HepG2 (cell line): ENCODE measurements around the gene ARHGAP45. TPM values are rescaled to one million over a fixed set of nuclear protein-coding genes. Genes with fewer than 3 reads are reported as not detected.

ENCODE experiments used
- ATAC-seq: fragments of 200-7000 bp; cut with Tn5 transposase; 3 replicates; pipeline ENCODE4 v1.9.1; 2020; ENCODE audit warnings: mild to moderate bottlenecking, moderate library complexity
- BruUV-seq: library from RNA; stranded (reverse); fragments of 400-500 nt; replicated peaks from 2 replicates; lab custom pipeline; 2021; lab: Mats Ljungman, UMichigan
- CTCF ChIA-PET: fragments of 300-600 bp; formaldehyde crosslinking; extraction: SDS; loops from one replicate; lab custom pipeline; 2021; ENCODE audit warnings: low total read pairs, inconsistent platforms, low intra/inter-chr PET ratio; lab: Yijun Ruan, JAX
- POLR2A ChIA-PET: fragments of 350-600 bp; sonication (Branson Sonifier 250); formaldehyde crosslinking; loops from one replicate; lab custom pipeline; 2020; ENCODE audit warnings: antibody characterized with exemption, inconsistent platforms; lab: Yijun Ruan, JAX
- DNase-seq: peaks from one replicate; pipeline ENCODE4 v3.0.0-alpha.2; 2015; ENCODE audit warnings: low spot score
- FAIRE-seq: peaks from 3 replicates; lab custom pipeline; 2011; peaks lifted over from hg19 to GRCh38; lab: Jason Lieb, UNC
- H2AFZ ChIP-seq: one replicate; pipeline ENCODE4 v1.6.1; 2011; ENCODE audit warnings: low read length, inconsistent platforms
- H3K27ac ChIP-seq: fragments of 300-600 bp; 3 replicates; pipeline ENCODE4 v1.8.0; 2011; ENCODE audit warnings: mixed run types, mild to moderate bottlenecking, mixed read lengths, low read length, inconsistent platforms; ENCODE audit not compliant: insufficient read depth; ENCODE audit errors: extremely low read length
- H3K27me3 ChIP-seq, 2 experiments: fragments of 200-600 bp in 1 of 2; 2 replicates in 1 of 2; 3 replicates in 1 of 2; pipeline versions ENCODE4 v1.6.0 to v1.8.0; 2011; ENCODE audit warnings: low read length in 2 of 2, mild to moderate bottlenecking in 2 of 2, moderate library complexity in 2 of 2, inconsistent platforms in 1 of 2; ENCODE audit not compliant: insufficient read depth in 2 of 2, control insufficient read depth in 1 of 2
- H3K36me3 ChIP-seq, 2 experiments: fragments of 200-600 bp in 1 of 2; replicated peaks in 1 of 2; 2 replicates in 1 of 2; 3 replicates in 1 of 2; pipeline versions ENCODE4 v1.5.1 to v1.8.0; 2011; ENCODE audit warnings: low read length in 2 of 2, inconsistent platforms in 1 of 2; ENCODE audit not compliant: insufficient read depth in 2 of 2, control insufficient read depth in 1 of 2
- H3K4me1 ChIP-seq: 2 replicates; pipeline ENCODE4 v1.5.1; 2012; ENCODE audit warnings: low read length, inconsistent platforms; ENCODE audit not compliant: insufficient read depth
- H3K4me2 ChIP-seq: 2 replicates; pipeline ENCODE4 v1.6.0; 2011; ENCODE audit warnings: low read depth, low read length, inconsistent platforms
- H3K4me3 ChIP-seq, 3 experiments: fragments of 200-600 bp in 1 of 3; sonication (generic), shearing (Covaris generic) in 1 of 3; replicated peaks in 1 of 3; 2 replicates each; pipeline ENCODE4 v1.5.1; 2011 to 2016; ENCODE audit warnings: low read length in 3 of 3, inconsistent platforms in 2 of 3, low read depth in 2 of 3, mild to moderate bottlenecking in 2 of 3, control low read depth in 1 of 3, mixed read lengths in 1 of 3; ENCODE audit not compliant: insufficient read depth in 1 of 3
- H3K79me2 ChIP-seq: one replicate; pipeline ENCODE4 v1.6.1; 2011; ENCODE audit warnings: low read length, inconsistent platforms; ENCODE audit not compliant: insufficient read depth
- H3K9ac ChIP-seq: 2 replicates; pipeline ENCODE4 v1.6.0; 2011; ENCODE audit warnings: mild to moderate bottlenecking, low read depth, low read length, inconsistent platforms; ENCODE audit not compliant: insufficient read depth
- H3K9me3 ChIP-seq: 2 replicates; pipeline ENCODE4 v1.5.1; 2012; ENCODE audit warnings: mild to moderate bottlenecking, low read length
- H4K20me1 ChIP-seq: 2 replicates; pipeline ENCODE4 v1.6.0; 2011; ENCODE audit warnings: inconsistent platforms, mild to moderate bottlenecking, low read length, moderate library complexity; ENCODE audit not compliant: insufficient read depth
- CENPX ChIP-seq: sonication (generic); formaldehyde crosslinking; IDR thresholded peaks from 2 replicates; pipeline ENCODE4 v1.9.0; 2021; ENCODE audit warnings: mild to moderate bottlenecking, missing genetic modification reagents, moderate library complexity
- FOXP1 ChIP-seq, 2 experiments: fragments of 450-650 bp in 1 of 2; IDR thresholded peaks; 2 replicates each; pipeline ENCODE4 v1.6.1; 2017 to 2018; ENCODE audit warnings: antibody characterized with exemption in 1 of 2
- GFI1 ChIP-seq: sonication (generic); formaldehyde crosslinking; IDR thresholded peaks from 2 replicates; pipeline ENCODE4 v1.5.0; 2020; ENCODE audit warnings: missing genetic modification reagents, mild to moderate bottlenecking, borderline replicate concordance
- MTF2 ChIP-seq: sonication (generic); formaldehyde crosslinking; IDR thresholded peaks from 2 replicates; pipeline ENCODE4 v1.5.0; 2020; ENCODE audit warnings: missing genetic modification reagents, borderline replicate concordance
- ZNF563 ChIP-seq: sonication (generic); formaldehyde crosslinking; IDR thresholded peaks from 2 replicates; pipeline ENCODE4 v1.8.0; 2022; ENCODE audit warnings: mild to moderate bottlenecking, moderate library complexity, missing genetic modification reagents
- ZNF788 ChIP-seq: sonication (generic); formaldehyde crosslinking; IDR thresholded peaks from 2 replicates; pipeline ENCODE4 v1.5.0; 2020; ENCODE audit warnings: mild to moderate bottlenecking, missing genetic modification reagents, borderline replicate concordance
- WGBS: methylation state at CpG from one replicate; pipeline ENCODE4 v1.1.6; 2017; ENCODE audit warnings: low lambda C conversion rate; 5-methylcytosine and 5-hydroxymethylcytosine counted together
- in situ Hi-C: cut with HindIII; loops from 2 replicates; pipeline ENCODE4 v1.10.0; 2017; ENCODE audit warnings: low pct_unique_long_range_greater_than_20kb; ENCODE audit not compliant: extremely low pct_ligation_motif_present
- intact Hi-C: fragments of 100-400 bp; cut with micrococcal nuclease; formaldehyde crosslinking; loops from one replicate; pipeline ENCODE4 v1.10.0; 2022; ENCODE audit not compliant: unreplicated experiment
- polyA plus RNA-seq, 8 experiments: library from polyadenylated mRNA; depleted of rRNA in 3 of 8; stranded (reverse) in 7 of 8; unstranded in 1 of 8; fragments of >200 nt; fragmentation: Illumina TruSeq in 4 of 8; extraction: Trizol in 4 of 8; gene quantifications; 2 replicates each; pipeline versions ENCODE4 v1.2.1 to v1.2.3, GENCODE V29; 2011 to 2016; ENCODE audit warnings: low read depth in 4 of 8, missing spikeins in 1 of 8, mixed read lengths in 1 of 8; ENCODE audit not compliant: insufficient read depth in 1 of 8
- total RNA-seq, 5 experiments: library from RNA; depleted of rRNA; stranded (reverse); fragments of >200 nt; fragmentation: Illumina TruSeq; extraction: Trizol; gene quantifications; 2 replicates each; pipeline ENCODE4 v1.2.3, GENCODE V29; 2016; ENCODE audit warnings: low read depth in 1 of 5
- TF ChIP-seq, protein P1 (sequence below): sonication (generic); formaldehyde crosslinking; IDR thresholded peaks from 2 replicates; pipeline ENCODE4 v1.5.0; 2020; ENCODE audit warnings: mild to moderate bottlenecking, missing genetic modification reagents, borderline replicate concordance
- TF ChIP-seq, protein P2 (sequence below): sonication (generic); formaldehyde crosslinking; IDR thresholded peaks from 2 replicates; pipeline ENCODE4 v1.4.0; 2020; ENCODE audit warnings: mild to moderate bottlenecking, missing genetic modification reagents
- TF ChIP-seq, protein P3 (sequence below): sonication (generic); formaldehyde crosslinking; IDR thresholded peaks from 2 replicates; pipeline ENCODE4 v1.5.0; 2020; ENCODE audit warnings: missing genetic modification reagents

ARHGAP45 gene
- total and polyA plus RNA-seq, 2 of the 13 experiments (the other 11 are each of a cell fraction or from before 2014, with no cell fraction given): 0.84 to 32.0 TPM

DNA sequence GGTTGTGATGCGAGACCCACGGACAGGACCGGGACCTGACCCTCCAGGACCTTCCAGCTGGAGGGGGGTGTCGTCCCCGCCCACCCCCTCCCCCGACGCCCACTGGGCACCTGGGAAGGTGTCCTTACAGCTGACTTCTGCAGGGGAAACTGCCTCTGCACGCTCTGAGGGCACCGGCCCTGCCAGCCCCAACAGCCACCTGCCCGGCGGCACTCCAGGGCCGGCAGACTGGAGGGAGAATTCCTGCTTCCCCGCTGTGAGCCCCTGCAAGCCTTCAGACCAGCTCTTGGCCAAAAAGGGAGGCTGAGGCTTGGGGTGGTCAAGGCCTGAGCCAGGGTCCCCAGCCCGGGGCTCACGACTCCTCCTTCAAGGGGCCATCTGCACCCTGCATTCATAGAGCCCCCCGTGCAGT lies 39.3 kb upstream of the ARHGAP45 start:
- Histone ChIP-seq H3K27me3 (no peaks in the 10 kb centered on the region; a peak in 1 of 5 replicates), H4K20me1 (0 out of 2 replicates have a peak, but pooled peaks cover 2% of the 10 kb centered on the region), H3K9me3 (no peaks in the 10 kb centered on the region), H3K4me2 (peak overlapping the region; percentile 97), H3K4me1 (peaks cover 13% of the 10 kb centered on the region; the same call in 1 of the 2 replicates), H3K79me2 (peaks cover 27% of the 10 kb centered on the region), H3K36me3 (peaks cover 12 to 17% of the 10 kb centered on the region in 2 experiments), H3K9ac (peak overlapping the region; percentile 89), H2AFZ (no peak overlapping the region), H3K4me3 (peak overlapping the region; percentile 66 to 93 (median 82)), H3K27ac (peak overlapping the region; percentile 80)
- no peak for FAIRE-seq
- DNase-seq: no peak
- no TSS peak for BruUV-seq
- CTCF ChIA-PET: no interaction called here
- POLR2A ChIA-PET: interaction anchor here (0.9 to 6.7 kb wide), 11 partner anchors 8 to 348 kb away, joined by 3 to 71 read pairs (median 4); partner anchors contain the start of genes ABCA7 and GPX4
- in situ Hi-C loops: no loop called here
- intact Hi-C loops: no loop called here
- WGBS: no CpG with 5 or more reads among the region's 16 CpGs
- ATAC-seq: peak; percentile 14
- TF ChIP-seq ZNF563 (CRISPR knock-in tag) (no peak), CENPX (CRISPR knock-in tag) (no peak), GFI1 (CRISPR knock-in tag) (no peak), ZNF788 (CRISPR knock-in tag) (no peak), FOXP1 (IDR thresholded peaks at IDR 0.05) (no peak), FOXP1 (CRISPR knock-in tag; IDR thresholded peaks at IDR 0.05) (no peak), MTF2 (CRISPR knock-in tag) (no peak)
- TF ChIP-seq, protein P1, sequence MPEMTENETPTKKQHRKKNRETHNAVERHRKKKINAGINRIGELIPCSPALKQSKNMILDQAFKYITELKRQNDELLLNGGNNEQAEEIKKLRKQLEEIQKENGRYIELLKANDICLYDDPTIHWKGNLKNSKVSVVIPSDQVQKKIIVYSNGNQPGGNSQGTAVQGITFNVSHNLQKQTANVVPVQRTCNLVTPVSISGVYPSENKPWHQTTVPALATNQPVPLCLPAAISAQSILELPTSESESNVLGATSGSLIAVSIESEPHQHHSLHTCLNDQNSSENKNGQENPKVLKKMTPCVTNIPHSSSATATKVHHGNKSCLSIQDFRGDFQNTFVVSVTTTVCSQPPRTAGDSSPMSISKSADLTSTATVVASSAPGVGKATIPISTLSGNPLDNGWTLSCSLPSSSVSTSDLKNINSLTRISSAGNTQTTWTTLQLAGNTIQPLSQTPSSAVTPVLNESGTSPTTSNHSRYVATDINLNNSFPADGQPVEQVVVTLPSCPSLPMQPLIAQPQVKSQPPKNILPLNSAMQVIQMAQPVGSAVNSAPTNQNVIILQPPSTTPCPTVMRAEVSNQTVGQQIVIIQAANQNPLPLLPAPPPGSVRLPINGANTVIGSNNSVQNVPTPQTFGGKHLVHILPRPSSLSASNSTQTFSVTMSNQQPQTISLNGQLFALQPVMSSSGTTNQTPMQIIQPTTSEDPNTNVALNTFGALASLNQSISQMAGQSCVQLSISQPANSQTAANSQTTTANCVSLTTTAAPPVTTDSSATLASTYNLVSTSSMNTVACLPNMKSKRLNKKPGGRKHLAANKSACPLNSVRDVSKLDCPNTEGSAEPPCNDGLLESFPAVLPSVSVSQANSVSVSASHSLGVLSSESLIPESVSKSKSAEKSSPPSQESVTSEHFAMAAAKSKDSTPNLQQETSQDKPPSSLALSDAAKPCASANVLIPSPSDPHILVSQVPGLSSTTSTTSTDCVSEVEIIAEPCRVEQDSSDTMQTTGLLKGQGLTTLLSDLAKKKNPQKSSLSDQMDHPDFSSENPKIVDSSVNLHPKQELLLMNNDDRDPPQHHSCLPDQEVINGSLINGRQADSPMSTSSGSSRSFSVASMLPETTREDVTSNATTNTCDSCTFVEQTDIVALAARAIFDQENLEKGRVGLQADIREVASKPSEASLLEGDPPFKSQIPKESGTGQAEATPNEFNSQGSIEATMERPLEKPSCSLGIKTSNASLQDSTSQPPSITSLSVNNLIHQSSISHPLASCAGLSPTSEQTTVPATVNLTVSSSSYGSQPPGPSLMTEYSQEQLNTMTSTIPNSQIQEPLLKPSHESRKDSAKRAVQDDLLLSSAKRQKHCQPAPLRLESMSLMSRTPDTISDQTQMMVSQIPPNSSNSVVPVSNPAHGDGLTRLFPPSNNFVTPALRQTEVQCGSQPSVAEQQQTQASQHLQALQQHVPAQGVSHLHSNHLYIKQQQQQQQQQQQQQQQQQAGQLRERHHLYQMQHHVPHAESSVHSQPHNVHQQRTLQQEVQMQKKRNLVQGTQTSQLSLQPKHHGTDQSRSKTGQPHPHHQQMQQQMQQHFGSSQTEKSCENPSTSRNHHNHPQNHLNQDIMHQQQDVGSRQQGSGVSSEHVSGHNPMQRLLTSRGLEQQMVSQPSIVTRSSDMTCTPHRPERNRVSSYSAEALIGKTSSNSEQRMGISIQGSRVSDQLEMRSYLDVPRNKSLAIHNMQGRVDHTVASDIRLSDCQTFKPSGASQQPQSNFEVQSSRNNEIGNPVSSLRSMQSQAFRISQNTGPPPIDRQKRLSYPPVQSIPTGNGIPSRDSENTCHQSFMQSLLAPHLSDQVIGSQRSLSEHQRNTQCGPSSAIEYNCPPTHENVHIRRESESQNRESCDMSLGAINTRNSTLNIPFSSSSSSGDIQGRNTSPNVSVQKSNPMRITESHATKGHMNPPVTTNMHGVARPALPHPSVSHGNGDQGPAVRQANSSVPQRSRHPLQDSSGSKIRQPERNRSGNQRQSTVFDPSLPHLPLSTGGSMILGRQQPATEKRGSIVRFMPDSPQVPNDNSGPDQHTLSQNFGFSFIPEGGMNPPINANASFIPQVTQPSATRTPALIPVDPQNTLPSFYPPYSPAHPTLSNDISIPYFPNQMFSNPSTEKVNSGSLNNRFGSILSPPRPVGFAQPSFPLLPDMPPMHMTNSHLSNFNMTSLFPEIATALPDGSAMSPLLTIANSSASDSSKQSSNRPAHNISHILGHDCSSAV (CRISPR knock-in tag): no peak
- TF ChIP-seq, protein P2, sequence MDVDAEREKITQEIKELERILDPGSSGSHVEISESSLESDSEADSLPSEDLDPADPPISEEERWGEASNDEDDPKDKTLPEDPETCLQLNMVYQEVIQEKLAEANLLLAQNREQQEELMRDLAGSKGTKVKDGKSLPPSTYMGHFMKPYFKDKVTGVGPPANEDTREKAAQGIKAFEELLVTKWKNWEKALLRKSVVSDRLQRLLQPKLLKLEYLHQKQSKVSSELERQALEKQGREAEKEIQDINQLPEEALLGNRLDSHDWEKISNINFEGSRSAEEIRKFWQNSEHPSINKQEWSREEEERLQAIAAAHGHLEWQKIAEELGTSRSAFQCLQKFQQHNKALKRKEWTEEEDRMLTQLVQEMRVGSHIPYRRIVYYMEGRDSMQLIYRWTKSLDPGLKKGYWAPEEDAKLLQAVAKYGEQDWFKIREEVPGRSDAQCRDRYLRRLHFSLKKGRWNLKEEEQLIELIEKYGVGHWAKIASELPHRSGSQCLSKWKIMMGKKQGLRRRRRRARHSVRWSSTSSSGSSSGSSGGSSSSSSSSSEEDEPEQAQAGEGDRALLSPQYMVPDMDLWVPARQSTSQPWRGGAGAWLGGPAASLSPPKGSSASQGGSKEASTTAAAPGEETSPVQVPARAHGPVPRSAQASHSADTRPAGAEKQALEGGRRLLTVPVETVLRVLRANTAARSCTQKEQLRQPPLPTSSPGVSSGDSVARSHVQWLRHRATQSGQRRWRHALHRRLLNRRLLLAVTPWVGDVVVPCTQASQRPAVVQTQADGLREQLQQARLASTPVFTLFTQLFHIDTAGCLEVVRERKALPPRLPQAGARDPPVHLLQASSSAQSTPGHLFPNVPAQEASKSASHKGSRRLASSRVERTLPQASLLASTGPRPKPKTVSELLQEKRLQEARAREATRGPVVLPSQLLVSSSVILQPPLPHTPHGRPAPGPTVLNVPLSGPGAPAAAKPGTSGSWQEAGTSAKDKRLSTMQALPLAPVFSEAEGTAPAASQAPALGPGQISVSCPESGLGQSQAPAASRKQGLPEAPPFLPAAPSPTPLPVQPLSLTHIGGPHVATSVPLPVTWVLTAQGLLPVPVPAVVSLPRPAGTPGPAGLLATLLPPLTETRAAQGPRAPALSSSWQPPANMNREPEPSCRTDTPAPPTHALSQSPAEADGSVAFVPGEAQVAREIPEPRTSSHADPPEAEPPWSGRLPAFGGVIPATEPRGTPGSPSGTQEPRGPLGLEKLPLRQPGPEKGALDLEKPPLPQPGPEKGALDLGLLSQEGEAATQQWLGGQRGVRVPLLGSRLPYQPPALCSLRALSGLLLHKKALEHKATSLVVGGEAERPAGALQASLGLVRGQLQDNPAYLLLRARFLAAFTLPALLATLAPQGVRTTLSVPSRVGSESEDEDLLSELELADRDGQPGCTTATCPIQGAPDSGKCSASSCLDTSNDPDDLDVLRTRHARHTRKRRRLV (CRISPR knock-in tag): 0 out of 2 replicates have a peak, but pooled peaks have one; percentile 6
- TF ChIP-seq, protein P3, sequence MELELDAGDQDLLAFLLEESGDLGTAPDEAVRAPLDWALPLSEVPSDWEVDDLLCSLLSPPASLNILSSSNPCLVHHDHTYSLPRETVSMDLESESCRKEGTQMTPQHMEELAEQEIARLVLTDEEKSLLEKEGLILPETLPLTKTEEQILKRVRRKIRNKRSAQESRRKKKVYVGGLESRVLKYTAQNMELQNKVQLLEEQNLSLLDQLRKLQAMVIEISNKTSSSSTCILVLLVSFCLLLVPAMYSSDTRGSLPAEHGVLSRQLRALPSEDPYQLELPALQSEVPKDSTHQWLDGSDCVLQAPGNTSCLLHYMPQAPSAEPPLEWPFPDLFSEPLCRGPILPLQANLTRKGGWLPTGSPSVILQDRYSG (CRISPR knock-in tag): no peak
